ENCODE measurements around the gene SBK3. TPM values are rescaled to one million over a fixed set of nuclear protein-coding genes. Genes with fewer than 3 reads are reported as not detected.
"Not testable (repeated sequence)": the region's sequence is repeated elsewhere in the genome, so short reads cannot be mapped to it uniquely, and the experiment has no call there.

The SBK3 gene
- total RNA-seq, 1 donor from 2014 or later, result 3.6 TPM

DNA sequence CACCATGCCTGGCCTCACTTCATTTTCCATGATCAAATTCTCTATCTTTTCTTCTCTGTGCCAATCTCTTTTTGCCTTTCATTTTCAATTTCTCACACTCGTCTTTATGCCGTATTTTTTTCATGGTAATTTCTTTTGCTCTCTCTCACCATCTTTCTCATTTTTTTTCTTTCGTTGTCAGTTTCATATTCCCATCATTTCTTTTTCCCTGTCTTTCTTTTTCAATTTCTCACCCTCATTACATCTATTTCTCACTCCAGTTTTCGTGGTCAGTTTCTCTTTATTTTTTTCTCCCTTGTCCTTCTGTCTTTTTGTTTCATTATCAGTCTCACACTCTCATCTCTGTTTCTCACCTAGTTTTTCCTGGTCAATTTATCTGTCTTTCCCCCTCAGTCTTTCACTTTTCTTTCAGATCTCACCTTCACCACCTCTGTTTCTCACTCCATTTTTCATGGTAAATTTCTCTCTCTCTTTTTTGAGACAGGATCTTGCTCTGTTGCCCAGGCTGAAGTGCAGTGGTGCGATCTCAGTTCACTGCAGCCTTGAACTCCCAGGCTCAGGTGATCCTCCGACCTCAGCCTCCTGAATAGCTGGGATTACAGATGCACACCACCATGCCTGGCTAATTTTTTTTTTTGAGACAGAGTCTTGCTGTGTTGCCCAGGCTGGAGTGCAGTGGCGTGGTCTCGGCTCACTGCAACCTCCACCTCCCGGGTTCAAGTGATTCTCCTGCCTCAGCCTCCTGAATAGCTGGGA is 43.0 kb downstream of the SBK3 start:
- no peak overlapping the region for H3K4me3 Mint-ChIP-seq (ENCODE audit: unreplicated experiment)
- H3K4me1 Mint-ChIP-seq (ENCODE audit: unreplicated experiment), result no peaks in the 10 kb centered on the region
- H3K36me3 Mint-ChIP-seq (ENCODE audit: low read depth, unreplicated experiment), result peaks cover 11% of the 10 kb centered on the region
- DNase-seq (ENCODE audit: low spot score), result no peak
- H3K27ac Mint-ChIP-seq (ENCODE audit: unreplicated experiment), result no peak overlapping the region
- peaks cover 4% of the 10 kb centered on the region for H3K27me3 Mint-ChIP-seq (ENCODE audit: unreplicated experiment)
- TF ChIP-seq, protein P1, sequence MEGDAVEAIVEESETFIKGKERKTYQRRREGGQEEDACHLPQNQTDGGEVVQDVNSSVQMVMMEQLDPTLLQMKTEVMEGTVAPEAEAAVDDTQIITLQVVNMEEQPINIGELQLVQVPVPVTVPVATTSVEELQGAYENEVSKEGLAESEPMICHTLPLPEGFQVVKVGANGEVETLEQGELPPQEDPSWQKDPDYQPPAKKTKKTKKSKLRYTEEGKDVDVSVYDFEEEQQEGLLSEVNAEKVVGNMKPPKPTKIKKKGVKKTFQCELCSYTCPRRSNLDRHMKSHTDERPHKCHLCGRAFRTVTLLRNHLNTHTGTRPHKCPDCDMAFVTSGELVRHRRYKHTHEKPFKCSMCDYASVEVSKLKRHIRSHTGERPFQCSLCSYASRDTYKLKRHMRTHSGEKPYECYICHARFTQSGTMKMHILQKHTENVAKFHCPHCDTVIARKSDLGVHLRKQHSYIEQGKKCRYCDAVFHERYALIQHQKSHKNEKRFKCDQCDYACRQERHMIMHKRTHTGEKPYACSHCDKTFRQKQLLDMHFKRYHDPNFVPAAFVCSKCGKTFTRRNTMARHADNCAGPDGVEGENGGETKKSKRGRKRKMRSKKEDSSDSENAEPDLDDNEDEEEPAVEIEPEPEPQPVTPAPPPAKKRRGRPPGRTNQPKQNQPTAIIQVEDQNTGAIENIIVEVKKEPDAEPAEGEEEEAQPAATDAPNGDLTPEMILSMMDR (IDR thresholded peaks at IDR 0.05; ENCODE audit: unreplicated experiment), result no peak
- H3K9me3 Mint-ChIP-seq (ENCODE audit: unreplicated experiment), result no peaks in the 10 kb centered on the region

DNA sequence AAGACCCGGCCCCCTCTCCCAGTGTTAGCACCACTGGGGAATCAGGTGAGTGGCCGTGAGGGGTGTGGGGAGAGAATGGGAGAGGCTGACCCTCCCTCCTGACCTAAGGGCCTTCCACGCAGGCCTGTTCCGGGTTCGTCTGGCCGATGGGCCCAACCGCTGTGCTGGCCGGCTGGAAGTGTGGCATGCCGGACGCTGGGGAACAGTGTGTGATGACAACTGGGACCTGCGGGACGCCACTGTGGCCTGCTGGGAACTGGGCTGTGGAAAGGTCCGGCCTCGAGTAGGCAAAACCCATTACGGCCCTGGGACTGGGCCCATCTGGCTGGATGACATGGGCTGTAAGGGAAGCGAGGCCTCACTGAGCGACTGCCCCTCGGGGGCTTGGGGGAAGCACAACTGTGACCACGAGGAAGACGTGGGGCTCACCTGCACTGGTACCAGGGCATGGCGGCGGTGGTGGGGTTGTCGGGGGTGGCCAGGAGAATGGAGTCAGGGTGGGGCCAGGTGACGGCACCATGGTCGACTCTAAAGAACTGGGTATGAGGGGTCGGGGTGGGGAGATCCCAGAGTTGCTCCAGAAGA is 44.9 kb downstream of the SBK3 start:
- Mint-ChIP-seq H3K9me3 (ENCODE audit: unreplicated experiment) (no peaks in the 10 kb centered on the region), H3K36me3 (ENCODE audit: low read depth, unreplicated experiment) (peaks cover 11% of the 10 kb centered on the region), H3K4me1 (ENCODE audit: unreplicated experiment) (no peaks in the 10 kb centered on the region), H3K4me3 (ENCODE audit: unreplicated experiment) (no peak overlapping the region), H3K27me3 (ENCODE audit: unreplicated experiment) (peaks cover 4% of the 10 kb centered on the region), H3K27ac (ENCODE audit: unreplicated experiment) (no peak overlapping the region)
- TF ChIP-seq, protein P1 (IDR thresholded peaks at IDR 0.05; ENCODE audit: unreplicated experiment), result no peak
- no peak for DNase-seq (ENCODE audit: low spot score)

DNA sequence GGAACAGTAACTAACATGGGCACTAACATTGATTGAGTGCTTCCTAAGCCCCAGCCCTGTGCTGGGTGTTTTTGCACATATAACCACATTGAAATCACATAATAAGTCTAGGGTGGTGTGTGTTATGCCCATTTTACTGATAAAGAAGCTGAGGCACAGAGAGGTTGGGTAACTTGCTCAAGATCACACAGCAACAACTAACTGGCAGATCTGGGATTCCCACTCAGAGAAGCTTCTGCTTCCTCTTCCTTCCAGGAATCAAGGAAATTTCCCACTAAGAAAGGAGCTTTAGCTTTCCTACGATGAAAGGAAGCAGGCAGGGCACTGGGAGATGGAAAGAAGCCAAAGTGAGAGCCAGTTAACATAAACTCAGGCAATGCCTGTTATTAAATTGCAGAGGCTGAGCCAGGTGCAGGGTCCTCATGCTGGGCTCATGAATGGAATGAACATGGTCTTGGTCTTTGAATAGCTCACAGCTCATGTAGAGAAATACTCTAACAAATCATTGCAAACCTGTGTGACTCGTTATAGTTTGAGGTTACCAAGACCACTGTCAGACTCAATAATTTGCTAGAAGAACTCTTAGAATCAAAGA is 47.0 kb downstream of the SBK3 start:
- no peak for DNase-seq (ENCODE audit: low spot score)
- Mint-ChIP-seq H3K9me3 (ENCODE audit: unreplicated experiment) (no peaks in the 10 kb centered on the region), H3K27ac (ENCODE audit: unreplicated experiment) (no peak overlapping the region), H3K4me1 (ENCODE audit: unreplicated experiment) (no peaks in the 10 kb centered on the region), H3K4me3 (ENCODE audit: unreplicated experiment) (no peak overlapping the region), H3K36me3 (ENCODE audit: low read depth, unreplicated experiment) (peaks cover 11% of the 10 kb centered on the region), H3K27me3 (ENCODE audit: unreplicated experiment) (peaks cover 4% of the 10 kb centered on the region)
- TF ChIP-seq, protein P1 (IDR thresholded peaks at IDR 0.05; ENCODE audit: unreplicated experiment), result no peak

DNA sequence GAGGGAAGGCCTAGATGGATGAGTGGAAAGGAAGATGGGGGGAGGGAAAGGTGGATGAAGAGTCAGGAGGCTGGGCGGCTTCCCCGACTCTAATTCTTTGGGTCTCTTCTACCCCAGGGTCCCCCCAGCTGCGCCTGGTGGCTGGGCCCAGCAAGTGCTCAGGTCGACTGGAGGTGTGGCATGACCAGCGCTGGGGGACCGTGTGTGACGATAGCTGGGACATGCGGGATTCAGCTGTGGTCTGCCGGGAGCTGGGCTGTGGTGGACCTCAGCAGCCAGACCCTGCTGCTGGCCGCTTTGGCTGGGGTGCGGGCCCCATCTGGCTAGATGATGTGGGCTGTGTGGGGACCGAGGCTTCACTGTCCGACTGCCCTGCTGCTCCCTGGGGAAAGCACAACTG is 47.6 kb downstream of the SBK3 start:
- TF ChIP-seq, protein P1 (IDR thresholded peaks at IDR 0.05; ENCODE audit: unreplicated experiment), result no peak
- no peak overlapping the region for H3K4me3 Mint-ChIP-seq (ENCODE audit: unreplicated experiment)
- H3K27me3 Mint-ChIP-seq (ENCODE audit: unreplicated experiment), result peaks cover 4% of the 10 kb centered on the region
- H3K4me1 Mint-ChIP-seq (ENCODE audit: unreplicated experiment), result no peaks in the 10 kb centered on the region
- no peak for DNase-seq (ENCODE audit: low spot score)
- H3K36me3 Mint-ChIP-seq (ENCODE audit: low read depth, unreplicated experiment), result peaks cover 11% of the 10 kb centered on the region
- H3K9me3 Mint-ChIP-seq (ENCODE audit: unreplicated experiment), result no peaks in the 10 kb centered on the region
- H3K27ac Mint-ChIP-seq (ENCODE audit: unreplicated experiment), result no peak overlapping the region

DNA sequence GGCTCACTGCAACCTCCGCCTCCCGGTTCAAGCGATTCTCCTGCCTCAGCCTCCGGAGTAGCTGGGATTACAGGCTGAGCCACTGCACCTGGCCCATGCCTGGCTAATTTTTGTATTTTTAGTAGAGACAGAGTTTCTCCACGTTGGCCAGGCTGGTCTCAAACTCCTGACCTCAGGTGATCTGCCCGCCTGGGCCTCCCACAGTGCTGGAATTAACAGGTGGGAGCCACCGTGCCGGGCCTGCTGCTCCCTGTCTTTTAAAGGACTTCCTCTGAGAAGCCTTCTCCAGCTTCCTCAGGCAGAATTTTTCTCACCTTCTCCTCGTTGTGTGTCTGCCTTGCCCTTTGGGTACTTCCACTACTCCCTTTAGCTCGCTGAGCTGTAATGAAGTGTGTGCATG is 48.5 kb downstream of the SBK3 start:
- not testable (repeated sequence) for H3K36me3 Mint-ChIP-seq (ENCODE audit: low read depth, unreplicated experiment); H3K27me3 Mint-ChIP-seq (ENCODE audit: unreplicated experiment); H3K27ac Mint-ChIP-seq (ENCODE audit: unreplicated experiment)

More for the DNA sequence above, 48.5 kb downstream of the SBK3 start:
- not testable (repeated sequence) for H3K4me3 Mint-ChIP-seq (ENCODE audit: unreplicated experiment); H3K9me3 Mint-ChIP-seq (ENCODE audit: unreplicated experiment); H3K4me1 Mint-ChIP-seq (ENCODE audit: unreplicated experiment); DNase-seq (ENCODE audit: low spot score)
